Fibroblast of mammary gland (primary cell): ENCODE measurements around the gene CMIP.

ENCODE experiments used
- DNase-seq: peaks from one replicate; pipeline ENCODE4 v3.0.0-alpha.2; 2010; ENCODE audit warnings: low read depth
- H3K4me3 ChIP-seq: 2 replicates; pipeline ENCODE4 v1.5.1; 2011; ENCODE audit warnings: low read depth, mild to moderate bottlenecking, low read length, moderate library complexity; ENCODE audit not compliant: control insufficient read depth
- CTCF ChIP-seq: conservative IDR thresholded peaks from 2 replicates; pipeline ENCODE4 v1.5.1; 2011; ENCODE audit warnings: low read depth, low read length, inconsistent platforms; ENCODE audit not compliant: control insufficient read depth, insufficient read depth

Gene CMIP

DNA sequence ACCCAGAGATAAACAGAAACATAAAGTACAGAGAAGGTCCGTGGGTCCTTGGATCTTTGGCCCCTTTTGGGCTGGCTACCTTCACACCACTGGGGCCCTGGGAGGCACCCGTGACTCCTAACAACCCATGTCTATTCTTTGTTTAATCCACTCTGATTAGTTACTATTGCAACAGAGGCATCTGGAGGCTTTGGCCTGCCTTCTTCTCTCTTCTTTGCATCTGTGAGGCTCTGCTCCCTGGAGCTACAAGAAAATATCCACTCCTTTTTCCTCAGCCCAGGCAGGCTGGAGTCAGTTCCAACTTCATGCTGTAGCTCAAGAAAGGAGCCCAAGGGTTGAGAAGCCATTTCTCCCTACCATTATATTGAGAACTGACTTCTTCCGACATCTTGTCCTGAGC, 9.5 kb upstream of the CMIP start:
- TF ChIP-seq CTCF = no peak
- no peak overlapping the region for H3K4me3 ChIP-seq
- DNase-seq = no peak

DNA sequence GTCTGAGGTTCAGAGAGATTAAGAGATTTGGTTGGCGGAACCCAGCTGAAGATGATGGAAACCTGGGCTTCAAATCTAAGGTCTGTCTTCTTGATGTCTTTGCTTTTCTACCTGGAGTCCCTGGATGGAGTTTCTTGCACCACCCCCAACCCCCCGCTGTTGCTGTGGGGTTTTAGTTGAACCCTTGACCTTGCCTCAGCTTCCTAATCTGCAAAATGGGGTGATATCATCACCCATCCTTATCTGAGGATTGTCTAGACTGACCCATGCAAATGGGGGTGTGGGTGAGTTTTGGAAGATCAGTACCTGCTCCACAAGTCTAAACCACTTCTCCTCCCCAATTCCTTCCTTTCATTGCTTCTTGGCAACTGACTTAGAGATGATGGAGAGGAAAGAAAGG, 9.0 kb upstream of the CMIP start:
- no peak for DNase-seq
- TF ChIP-seq CTCF = no peak

GRCh38 chr16:81436386-81436785, 8.2 kb upstream of the CMIP start:
- no peak for DNase-seq
- no peak for TF ChIP-seq CTCF
- no peak overlapping the region for H3K4me3 ChIP-seq

More for the DNA sequence above, 9.0 kb upstream of the CMIP start:
- H3K4me3 ChIP-seq = no peak overlapping the region

- TF ChIP-seq CTCF = no peak
- DNase-seq = no peak
- no peak overlapping the region for H3K4me3 ChIP-seq
Measured at GRCh38 chr16:81437865-81438264, 6.7 kb upstream of the CMIP start.

GRCh38 chr16:81440888-81441761, 3.5 kb upstream of the CMIP start:
- TF ChIP-seq CTCF = no peak
- no peak overlapping the region for H3K4me3 ChIP-seq
- DNase-seq = no peak

GRCh38 chr16:81442220-81442915, 2.2 kb upstream of the CMIP start:
- H3K4me3 ChIP-seq = no peak overlapping the region
- DNase-seq = no peak
- no peak for TF ChIP-seq CTCF
